H54 (cell line): ENCODE data around the gene PMP22.
"Not testable (repeated sequence)": the region's sequence is repeated elsewhere in the genome, so short reads cannot be mapped to it uniquely, and the experiment has no call there.

Experiments used
- DNase-seq: peaks from one replicate; pipeline ENCODE4 v3.0.0; 2011; ENCODE audit warnings: low spot score, mixed read lengths; ENCODE audit not compliant: insufficient read length
- FAIRE-seq: peaks from 3 replicates; lab custom pipeline; 2011; peaks lifted over from hg19 to GRCh38; lab: Jason Lieb, UNC
- POLR2A ChIP-seq: IDR thresholded peaks from 2 replicates; pipeline ENCODE4 v1.6.1; 2011; ENCODE audit warnings: low read depth, mild to moderate bottlenecking, low read length

Gene PMP22

GRCh38 chr17:15233022-15233805 is 31.9 kb downstream of the PMP22 start:
- DNase-seq (peak; percentile 40), FAIRE-seq (no peak)
- no peak for TF ChIP-seq POLR2A

GRCh38 chr17:15232517-15232915 is 32.6 kb downstream of the PMP22 start:
- no peak for DNase-seq
- TF ChIP-seq POLR2A = no peak
- no peak for FAIRE-seq

GRCh38 chr17:15231851-15232516 is 33.1 kb downstream of the PMP22 start:
- no peak for DNase-seq
- no peak for FAIRE-seq
- TF ChIP-seq POLR2A = no peak

GRCh38 chr17:15230866-15231265 is 34.3 kb downstream of the PMP22 start:
- no peak for TF ChIP-seq POLR2A
- no peak for FAIRE-seq
- no peak for DNase-seq

GRCh38 chr17:15221827-15222226 is 43.3 kb downstream of the PMP22 start:
- FAIRE-seq, DNase-seq: not testable (repeated sequence)

- DNase-seq = no peak
- FAIRE-seq = peak; percentile 30
- no peak for TF ChIP-seq POLR2A
Measured at GRCh38 chr17:15220785-15221184, 44.3 kb downstream of the PMP22 start.

GRCh38 chr17:15216481-15216880 is 48.6 kb downstream of the PMP22 start:
- no peak for TF ChIP-seq POLR2A
- no peak for FAIRE-seq
- no peak for DNase-seq

- DNase-seq (no peak), FAIRE-seq (no peak)
- TF ChIP-seq POLR2A = no peak
Measured at GRCh38 chr17:15213381-15214087, 51.6 kb downstream of the PMP22 start.

- TF ChIP-seq POLR2A = no peak
- FAIRE-seq = no peak
- DNase-seq = no peak
Measured at GRCh38 chr17:15210247-15210646, 54.9 kb downstream of the PMP22 start.

GRCh38 chr17:15203062-15203461 is 62.1 kb downstream of the PMP22 start:
- FAIRE-seq, DNase-seq: not testable (repeated sequence)

- DNase-seq, FAIRE-seq: not testable (repeated sequence)
Measured at GRCh38 chr17:15200574-15200973, 64.6 kb downstream of the PMP22 start.

GRCh38 chr17:15197229-15197628 is 67.9 kb downstream of the PMP22 start:
- DNase-seq (no peak), FAIRE-seq (no peak)
- TF ChIP-seq POLR2A = no peak

GRCh38 chr17:15194859-15195277 is 70.3 kb downstream of the PMP22 start:
- FAIRE-seq = no peak
- no peak for DNase-seq
- TF ChIP-seq POLR2A = no peak

- no peak for FAIRE-seq
- no peak for DNase-seq
- no peak for TF ChIP-seq POLR2A
Measured at GRCh38 chr17:15185625-15185991, 79.5 kb downstream of the PMP22 start.
